ENCODE results near the gene BTBD6.
A peak's percentile ranks its signal among the peaks of the same experiment; 100 is the strongest.

Gene BTBD6

GRCh38 chr14:105229099-105229655 is 19.2 kb upstream of the BTBD6 start:
- no peak for DNase-seq (ENCODE audit: low read depth)

GRCh38 chr14:105240811-105241576 is 7.3 kb upstream of the BTBD6 start:
- no peak for DNase-seq (ENCODE audit: low read depth)

GRCh38 chr14:105241641-105242040 is 6.7 kb upstream of the BTBD6 start:
- DNase-seq (ENCODE audit: low read depth), result no peak

- DNase-seq (ENCODE audit: low read depth), result no peak
These were observed 4.0 kb upstream of the BTBD6 start for GRCh38 chr14:105244334-105244733.

- DNase-seq (ENCODE audit: low read depth), result no peak
These were observed 1.3 kb upstream of the BTBD6 start for GRCh38 chr14:105247026-105247425.

- no peak for DNase-seq (ENCODE audit: low read depth)
These were observed 492 bp upstream of the BTBD6 start for GRCh38 chr14:105247715-105248367.

- peak; percentile 58 for DNase-seq (ENCODE audit: low read depth)
These were observed 1.1 kb downstream of the BTBD6 start for GRCh38 chr14:105249182-105250007.

GRCh38 chr14:105250008-105250366 is 1.7 kb downstream of the BTBD6 start:
- no peak for DNase-seq (ENCODE audit: low read depth)

- DNase-seq (ENCODE audit: low read depth), result no peak
These were observed 2.7 kb downstream of the BTBD6 start for GRCh38 chr14:105250986-105251385.

- no peak for DNase-seq (ENCODE audit: low read depth)
These were observed 3.6 kb downstream of the BTBD6 start for GRCh38 chr14:105251920-105252319.

GRCh38 chr14:105252552-105253328 is 4.4 kb downstream of the BTBD6 start:
- no peak for DNase-seq (ENCODE audit: low read depth)

GRCh38 chr14:105253329-105253682 is 5.0 kb downstream of the BTBD6 start:
- no peak for DNase-seq (ENCODE audit: low read depth)

GRCh38 chr14:105255021-105255507 is 6.7 kb downstream of the BTBD6 start:
- DNase-seq (ENCODE audit: low read depth), result peak; percentile 35

- no peak for DNase-seq (ENCODE audit: low read depth)
These were observed 8.1 kb downstream of the BTBD6 start for GRCh38 chr14:105256292-105256960.

- no peak for DNase-seq (ENCODE audit: low read depth)
These were observed 9.1 kb downstream of the BTBD6 start for GRCh38 chr14:105257464-105257863.

- no peak for DNase-seq (ENCODE audit: low read depth)
These were observed 10.5 kb downstream of the BTBD6 start for GRCh38 chr14:105258846-105259245.

GRCh38 chr14:105260959-105261358 is 12.6 kb downstream of the BTBD6 start:
- no peak for DNase-seq (ENCODE audit: low read depth)

GRCh38 chr14:105261781-105262180 is 13.4 kb downstream of the BTBD6 start:
- DNase-seq (ENCODE audit: low read depth), result no peak

GRCh38 chr14:105267820-105268548 is 19.7 kb downstream of the BTBD6 start:
- no peak for DNase-seq (ENCODE audit: low read depth)

- no peak for DNase-seq (ENCODE audit: low read depth)
These were observed 20.5 kb downstream of the BTBD6 start for GRCh38 chr14:105268736-105269354.

All from iris pigment epithelial cell (primary cell).